ENCODE measurements around the gene YIPF1. TPM values are rescaled to one million over a fixed set of nuclear protein-coding genes. Genes with fewer than 3 reads are reported as not detected.

The YIPF1 gene
- total RNA-seq, 1 experiment from 2014 or later: 21.1 TPM

DNA sequence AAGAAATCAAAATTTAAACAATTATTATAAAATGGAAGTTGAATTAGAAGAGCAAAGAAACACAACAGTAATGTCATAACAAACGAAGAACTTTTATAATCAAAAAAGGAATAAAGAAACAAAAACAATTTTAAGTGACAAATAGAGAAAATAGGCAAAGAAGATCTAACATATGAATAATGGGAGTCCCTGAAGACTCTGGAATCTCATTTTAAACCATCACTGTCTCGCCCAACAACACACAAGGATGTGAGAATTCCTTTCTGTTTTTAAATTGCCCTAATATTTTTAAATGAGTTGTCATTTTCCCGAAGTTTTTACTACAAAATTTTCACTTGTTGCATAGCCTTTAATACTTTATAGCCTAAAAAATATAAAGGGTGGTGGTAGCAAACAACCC is 47.2 kb downstream of the YIPF1 start:
- H3K27me3 ChIP-seq (ENCODE audit: low read length): no peaks in the 10 kb centered on the region
- no peak for TF ChIP-seq EZH2phosphoT487 (IDR thresholded peaks at IDR 0.05; ENCODE audit: borderline replicate concordance, low read length)
- no peak for TF ChIP-seq EZH2 (IDR thresholded peaks at IDR 0.05; ENCODE audit: low read length, unreplicated experiment)
- TF ChIP-seq, protein P1, sequence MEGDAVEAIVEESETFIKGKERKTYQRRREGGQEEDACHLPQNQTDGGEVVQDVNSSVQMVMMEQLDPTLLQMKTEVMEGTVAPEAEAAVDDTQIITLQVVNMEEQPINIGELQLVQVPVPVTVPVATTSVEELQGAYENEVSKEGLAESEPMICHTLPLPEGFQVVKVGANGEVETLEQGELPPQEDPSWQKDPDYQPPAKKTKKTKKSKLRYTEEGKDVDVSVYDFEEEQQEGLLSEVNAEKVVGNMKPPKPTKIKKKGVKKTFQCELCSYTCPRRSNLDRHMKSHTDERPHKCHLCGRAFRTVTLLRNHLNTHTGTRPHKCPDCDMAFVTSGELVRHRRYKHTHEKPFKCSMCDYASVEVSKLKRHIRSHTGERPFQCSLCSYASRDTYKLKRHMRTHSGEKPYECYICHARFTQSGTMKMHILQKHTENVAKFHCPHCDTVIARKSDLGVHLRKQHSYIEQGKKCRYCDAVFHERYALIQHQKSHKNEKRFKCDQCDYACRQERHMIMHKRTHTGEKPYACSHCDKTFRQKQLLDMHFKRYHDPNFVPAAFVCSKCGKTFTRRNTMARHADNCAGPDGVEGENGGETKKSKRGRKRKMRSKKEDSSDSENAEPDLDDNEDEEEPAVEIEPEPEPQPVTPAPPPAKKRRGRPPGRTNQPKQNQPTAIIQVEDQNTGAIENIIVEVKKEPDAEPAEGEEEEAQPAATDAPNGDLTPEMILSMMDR (conservative IDR thresholded peaks at IDR 0.05; ENCODE audit: low read depth, low read length): no peak
- H2AFZ ChIP-seq (ENCODE audit: low read length): no peak overlapping the region
- no peak overlapping the region for H3K9ac ChIP-seq (ENCODE audit: low read length)
- H3K9me3 ChIP-seq (ENCODE audit: low read length): 0 out of 2 replicates have a peak, but pooled peaks cover 3% of the 10 kb centered on the region
- no peaks in the 10 kb centered on the region for H4K20me1 ChIP-seq (ENCODE audit: low read length)
- no peaks in the 10 kb centered on the region for H3F3A ChIP-seq (ENCODE audit: low read length, unreplicated experiment)
- H3K4me2 ChIP-seq (ENCODE audit: low read length): no peak overlapping the region
- BruUV-seq (replicated peaks): no TSS peak
- ATAC-seq (no peak), DNase-seq (no peak)
- CTCF ChIA-PET: no interaction called here
- no peak overlapping the region for H3K4me3 ChIP-seq (ENCODE audit: low read length)
- intact Hi-C loops (cut with micrococcal nuclease): no loop called here
- H3K79me2 ChIP-seq (ENCODE audit: low read length): peaks cover 7% of the 10 kb centered on the region
- H3K9me2 ChIP-seq (replicated peaks; ENCODE audit: low read length): no peaks in the 10 kb centered on the region
- H3K4me1 ChIP-seq (ENCODE audit: insufficient read depth, low read length): no peaks in the 10 kb centered on the region
- H3K27ac ChIP-seq (ENCODE audit: low read length): no peak overlapping the region
- no peaks in the 10 kb centered on the region for H3K36me3 ChIP-seq (ENCODE audit: low read depth, low read length)
- POLR2A ChIA-PET (ENCODE audit: unreplicated experiment): no interaction called here

DNA sequence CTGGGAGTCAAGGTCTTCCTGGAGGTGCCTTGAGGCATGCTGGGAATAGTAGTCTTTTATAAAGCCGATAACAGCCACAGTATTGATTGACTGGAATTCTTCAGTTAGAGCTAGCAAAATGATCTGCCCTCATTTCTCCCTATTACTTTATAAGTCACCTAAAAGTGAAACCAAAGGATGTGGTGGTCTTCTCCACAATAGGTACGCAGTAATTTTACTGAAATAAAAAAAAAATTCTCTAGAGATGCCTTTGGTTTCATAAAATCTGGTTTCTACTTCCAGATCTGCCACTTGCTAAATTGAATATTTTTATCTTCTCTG is 51.0 kb downstream of the YIPF1 start:
- Histone ChIP-seq H3K9me2 (replicated peaks; ENCODE audit: low read length) (no peaks in the 10 kb centered on the region), H3K4me3 (ENCODE audit: low read length) (peak overlapping the region; percentile 95), H2AFZ (ENCODE audit: low read length) (peak overlapping the region; percentile 49), H3K4me1 (ENCODE audit: insufficient read depth, low read length) (peaks cover 23% of the 10 kb centered on the region), H3K27me3 (ENCODE audit: low read length) (no peaks in the 10 kb centered on the region), H3F3A (ENCODE audit: low read length, unreplicated experiment) (peaks cover 7% of the 10 kb centered on the region), H3K79me2 (ENCODE audit: low read length) (peaks cover 45% of the 10 kb centered on the region), H3K27ac (ENCODE audit: low read length) (no peak overlapping the region; the same call in 1 of the 2 replicates), H4K20me1 (ENCODE audit: low read length) (peaks cover 3% of the 10 kb centered on the region; the same call in 1 of the 2 replicates), H3K9ac (ENCODE audit: low read length) (peak overlapping the region; percentile 91), H3K4me2 (ENCODE audit: low read length) (peak overlapping the region; percentile 87), H3K9me3 (ENCODE audit: low read length) (0 out of 2 replicates have a peak, but pooled peaks cover 3% of the 10 kb centered on the region), H3K36me3 (ENCODE audit: low read depth, low read length) (0 out of 2 replicates have a peak, but pooled peaks cover 6% of the 10 kb centered on the region)
- no TSS peak for BruUV-seq (replicated peaks)
- DNase-seq: no peak
- POLR2A ChIA-PET (ENCODE audit: unreplicated experiment): no interaction called here
- no peak for TF ChIP-seq EZH2phosphoT487 (IDR thresholded peaks at IDR 0.05; ENCODE audit: borderline replicate concordance, low read length)
- no peak for TF ChIP-seq EZH2 (IDR thresholded peaks at IDR 0.05; ENCODE audit: low read length, unreplicated experiment)
- TF ChIP-seq, protein P1 (conservative IDR thresholded peaks at IDR 0.05; ENCODE audit: low read depth, low read length): no peak
- CTCF ChIA-PET: no interaction called here
- intact Hi-C loops (cut with micrococcal nuclease): loop anchor here (5.0 kb wide), 1 partner anchor 101 kb away; the partner anchor contains the start of gene GLIS1
- ATAC-seq: no peak

DNA sequence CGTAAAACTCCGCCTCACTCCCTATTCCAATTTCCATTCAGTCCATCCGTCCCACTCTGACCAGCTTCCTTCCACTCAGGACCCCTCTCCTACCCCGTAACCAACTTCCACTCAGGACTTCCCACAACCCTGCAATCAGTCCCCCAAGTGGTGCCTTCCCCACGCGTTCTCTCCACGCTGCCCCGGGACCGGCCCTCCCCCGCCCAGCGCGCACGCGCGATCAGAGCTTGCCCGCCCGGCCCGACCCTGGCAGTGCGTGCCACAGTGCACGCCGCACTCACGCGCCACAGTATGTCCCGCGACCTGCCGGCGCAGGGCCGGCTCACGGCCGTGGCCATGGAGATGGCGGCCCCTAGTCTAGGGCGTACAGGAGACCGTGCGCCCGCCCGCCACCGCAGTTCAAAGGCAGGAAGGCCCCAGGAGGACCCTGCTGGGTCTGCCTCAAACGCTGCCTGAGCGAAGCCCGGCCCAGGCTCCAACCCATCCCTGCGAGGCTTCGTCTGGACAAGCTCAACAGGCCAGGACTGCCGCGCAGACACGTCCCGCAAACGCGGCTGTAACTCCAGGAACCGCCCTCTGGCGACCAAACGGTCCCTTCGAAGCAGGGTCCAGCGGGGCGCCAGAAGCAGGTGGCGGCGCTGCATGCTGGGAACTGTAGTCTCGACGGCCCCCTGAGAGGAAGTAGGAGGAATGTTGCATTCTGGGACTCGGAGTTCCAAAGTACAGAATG is 51.5 kb downstream of the YIPF1 start, which contains the start of gene NDC1:
Gene NDC1 (minus strand): TSS at position 373 of the 730 bp plus-strand sequence. CDS start 35 bp downstream, at position 338.
- Histone ChIP-seq H3K9me2 (replicated peaks; ENCODE audit: low read length) (no peaks in the 10 kb centered on the region), H3K27ac (ENCODE audit: low read length) (peak within 1 kb of the TSS; percentile 80), H3K79me2 (ENCODE audit: low read length) (peaks cover 50% of the 10 kb centered on the region), H3K9ac (ENCODE audit: low read length) (peak within 1 kb of the TSS; percentile 91), H3K4me3 (ENCODE audit: low read length) (peak within 1 kb of the TSS; percentile 95), H3K4me1 (ENCODE audit: insufficient read depth, low read length) (peaks cover 23% of the 10 kb centered on the region), H3F3A (ENCODE audit: low read length, unreplicated experiment) (peaks cover 7% of the 10 kb centered on the region), H2AFZ (ENCODE audit: low read length) (peak within 1 kb of the TSS; percentile 83), H3K4me2 (ENCODE audit: low read length) (peak within 1 kb of the TSS; percentile 87), H3K9me3 (ENCODE audit: low read length) (0 out of 2 replicates have a peak, but pooled peaks cover 3% of the 10 kb centered on the region), H3K27me3 (ENCODE audit: low read length) (no peaks in the 10 kb centered on the region), H4K20me1 (ENCODE audit: low read length) (peaks cover 5% of the 10 kb centered on the region; the same call in 1 of the 2 replicates), H3K36me3 (ENCODE audit: low read depth, low read length) (peaks cover 7% of the 10 kb centered on the region; the same call in 1 of the 2 replicates)
- peak; percentile 89 for ATAC-seq
- TF ChIP-seq EZH2phosphoT487 (IDR thresholded peaks at IDR 0.05; ENCODE audit: borderline replicate concordance, low read length) (peak; percentile 76), EZH2 (IDR thresholded peaks at IDR 0.05; ENCODE audit: low read length, unreplicated experiment) (no peak)
- TF ChIP-seq, protein P1 (conservative IDR thresholded peaks at IDR 0.05; ENCODE audit: low read depth, low read length): no peak
- POLR2A ChIA-PET (ENCODE audit: unreplicated experiment): no interaction called here
- peak; percentile 96 for DNase-seq
- intact Hi-C loops (cut with micrococcal nuclease): loop anchor here (2.0 to 5.0 kb wide), 2 partner anchors 29 to 101 kb away; partner anchors contain the start of gene GLIS1
- no TSS peak for BruUV-seq (replicated peaks)
- CTCF ChIA-PET: no interaction called here

All from PC-3 (cell line).